Hematopoietic multipotent progenitor cell treated with erythropoietin and hydrocortisone succinate and interleukin-3 and kit ligand, for 8 days (in vitro differentiated cells): ENCODE results near the gene TPGS2.
"Not testable (repeated sequence)": the region's sequence is repeated elsewhere in the genome, so short reads cannot be mapped to it uniquely, and the experiment has no call there.

Experiments used
- DNase-seq: peaks from one replicate; pipeline ENCODE4 v3.0.0-alpha.2; 2015

Gene TPGS2

DNA sequence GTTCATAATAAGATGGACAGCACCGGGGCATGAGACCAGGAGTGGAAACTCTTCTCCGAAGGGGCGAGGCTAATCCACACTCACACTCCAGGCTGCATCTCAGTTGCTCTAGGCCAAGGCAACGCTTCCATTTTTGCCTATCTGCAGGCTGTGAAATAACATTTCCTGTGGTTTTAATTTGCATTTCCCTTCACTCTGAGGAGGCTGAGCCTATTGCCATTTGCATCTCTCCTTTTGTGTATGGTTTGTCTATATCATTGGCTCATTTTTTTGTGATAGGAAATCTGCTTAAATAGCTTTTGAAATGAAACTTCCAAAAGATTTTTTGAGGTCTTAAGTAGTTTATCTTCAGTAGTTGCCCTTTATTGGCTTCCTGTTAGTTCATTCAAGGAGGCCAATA, 57.6 kb downstream of the TPGS2 start:
- no peak for DNase-seq

DNA sequence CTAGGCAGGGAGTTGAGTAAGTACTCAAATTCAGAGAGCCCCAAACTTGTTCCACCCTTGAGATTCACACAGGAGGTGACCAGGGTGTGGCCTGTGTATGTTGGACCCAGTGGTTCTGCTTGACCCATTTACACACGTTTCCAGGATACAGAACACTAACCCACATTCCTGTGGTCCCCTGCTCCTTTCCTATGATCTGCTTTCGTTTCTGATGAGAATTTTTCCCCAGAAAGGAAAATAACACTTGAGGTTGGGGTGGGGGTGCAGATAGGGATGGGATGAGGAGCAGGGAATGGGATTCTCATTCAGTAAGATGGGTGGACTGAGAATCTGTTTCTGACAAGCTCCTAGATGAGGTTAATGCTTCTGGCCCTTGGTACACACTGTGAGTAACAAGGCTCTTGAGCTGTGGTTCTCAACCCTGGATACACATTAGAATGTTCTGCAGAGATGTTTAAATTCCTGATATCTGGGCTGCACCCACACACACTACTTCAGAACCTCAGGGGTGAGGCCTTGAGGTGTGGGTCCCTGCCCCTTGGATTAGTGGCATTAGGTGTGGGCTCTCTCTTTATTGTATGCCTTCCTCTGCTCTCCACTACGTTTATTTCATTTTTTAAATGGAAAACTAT, 58.4 kb downstream of the TPGS2 start:
- DNase-seq: no peak

- peak; percentile 55 for DNase-seq
These were observed 59.0 kb downstream of the TPGS2 start for GRCh38 chr18:36769611-36770314.

- DNase-seq: no peak
These were observed 59.6 kb downstream of the TPGS2 start for GRCh38 chr18:36769172-36769571.

GRCh38 chr18:36766836-36767235, 62.0 kb downstream of the TPGS2 start:
- no peak for DNase-seq

- not testable (repeated sequence) for DNase-seq
These were observed 65.8 kb downstream of the TPGS2 start for GRCh38 chr18:36762965-36763364.

GRCh38 chr18:36762074-36762473, 66.7 kb downstream of the TPGS2 start:
- no peak for DNase-seq

GRCh38 chr18:36761186-36761698, 67.6 kb downstream of the TPGS2 start:
- peak; percentile 11 for DNase-seq

DNA sequence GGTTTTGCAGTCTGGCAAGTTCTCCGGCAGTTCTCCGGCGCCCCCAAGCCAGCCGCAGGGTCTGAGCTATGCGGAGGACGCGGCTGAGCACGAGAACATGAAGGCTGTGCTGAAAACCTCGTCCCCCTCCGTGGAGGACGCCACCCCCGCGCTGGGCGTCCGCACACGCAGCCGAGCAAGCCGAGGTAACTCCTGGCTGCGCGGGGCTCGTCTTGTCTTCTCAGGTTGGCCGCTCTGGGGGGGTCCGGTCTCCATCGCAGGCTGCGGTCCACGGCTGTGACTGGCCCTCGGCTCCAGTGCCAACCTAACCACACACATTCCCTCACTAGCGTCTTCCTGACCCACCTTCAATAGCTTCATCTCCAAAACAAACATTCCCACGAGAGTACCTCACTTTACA, 68.2 kb downstream of the TPGS2 start:
- DNase-seq: no peak

GRCh38 chr18:36759167-36759776, 69.5 kb downstream of the TPGS2 start:
- DNase-seq: no peak

GRCh38 chr18:36758623-36759022, 70.2 kb downstream of the TPGS2 start:
- DNase-seq: no peak

- DNase-seq: no peak
These were observed 70.8 kb downstream of the TPGS2 start for GRCh38 chr18:36757991-36758390.

DNA sequence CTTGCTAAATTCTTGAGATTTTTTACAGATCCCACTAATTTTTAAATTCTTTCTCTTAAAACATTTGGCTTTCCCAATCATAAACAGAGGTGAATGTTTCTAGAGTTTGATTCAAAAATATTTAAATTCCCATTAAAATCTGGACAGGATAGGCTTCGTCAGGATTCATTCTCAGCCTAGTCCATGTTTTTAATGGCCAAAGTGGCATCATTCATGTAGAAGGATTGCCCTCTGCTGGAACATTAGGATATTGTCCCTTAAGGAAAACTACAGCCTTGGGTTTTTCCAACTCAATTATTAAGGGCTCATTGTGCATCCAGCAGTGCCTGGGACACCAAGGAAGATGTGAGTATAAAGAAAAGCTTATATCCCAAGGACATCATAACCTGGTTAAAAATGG, 71.7 kb downstream of the TPGS2 start:
- peak; percentile 70 for DNase-seq

DNA sequence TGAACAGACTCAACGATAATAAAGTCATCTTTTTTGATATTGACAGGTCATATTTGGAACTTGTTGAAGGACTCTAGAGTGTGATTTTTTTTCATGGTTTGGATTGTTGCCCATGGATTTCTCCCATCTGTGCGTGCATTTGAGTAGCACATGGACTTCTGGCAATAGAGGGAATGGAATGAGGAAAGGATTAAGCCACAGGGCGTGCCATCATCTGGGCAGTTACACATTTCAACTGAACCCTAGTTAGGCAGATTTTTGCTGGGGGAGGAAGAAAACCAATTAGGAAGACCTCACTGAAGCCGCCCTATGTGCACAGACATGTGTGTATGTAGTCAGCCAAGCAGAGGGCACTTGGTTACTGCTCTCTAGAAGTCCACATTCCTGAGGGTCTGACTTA, 72.6 kb downstream of the TPGS2 start:
- no peak for DNase-seq

- DNase-seq: peak; percentile 96
These were observed 75.6 kb downstream of the TPGS2 start for GRCh38 chr18:36752929-36753865.

- DNase-seq: no peak
These were observed 83.4 kb downstream of the TPGS2 start for GRCh38 chr18:36745219-36745975.

- DNase-seq: no peak
These were observed 84.4 kb downstream of the TPGS2 start for GRCh38 chr18:36744261-36744876.
